ENCODE results near the gene RNF157.

GRCh38 chr17:76142585-76143041 is 97.7 kb downstream of the RNF157 start:
- TF ChIP-seq SP1 (IDR thresholded peaks at IDR 0.05): no peak
- TF ChIP-seq SUZ12 (IDR thresholded peaks at IDR 0.05): no peak
- TF ChIP-seq L3MBTL2 (conservative IDR thresholded peaks at IDR 0.05): no peak
- TF ChIP-seq FOXM1 (IDR thresholded peaks at IDR 0.05; ENCODE audit: borderline replicate concordance): no peak
- TF ChIP-seq FOXA1 (IDR thresholded peaks at IDR 0.05): no peak
- TF ChIP-seq NFRKB (IDR thresholded peaks at IDR 0.05): no peak
- no peak for TF ChIP-seq BHLHE40 (IDR thresholded peaks at IDR 0.05; ENCODE audit: borderline replicate concordance)
- no peak for TF ChIP-seq HDGF (IDR thresholded peaks at IDR 0.05; ENCODE audit: borderline replicate concordance)

Data from HEK293T (cell line).